Stimulated activated CD8-positive, alpha-beta memory T cell treated with anti-CD3 and anti-CD28 coated beads, Interleukin-15, amount 100 ng/mL, for 48 hours (primary cell): ENCODE results near the gene SAGE1.
"Not testable (repeated sequence)": the region's sequence is repeated elsewhere in the genome, so short reads cannot be mapped to it uniquely, and the experiment has no call there.

Experiments used
- DNase-seq, 2 donors: peaks; one replicate each; pipeline ENCODE4 v3.0.0-alpha.2; 2020; ENCODE audit warnings: low read depth in 2 of 2

Gene SAGE1, protein sequence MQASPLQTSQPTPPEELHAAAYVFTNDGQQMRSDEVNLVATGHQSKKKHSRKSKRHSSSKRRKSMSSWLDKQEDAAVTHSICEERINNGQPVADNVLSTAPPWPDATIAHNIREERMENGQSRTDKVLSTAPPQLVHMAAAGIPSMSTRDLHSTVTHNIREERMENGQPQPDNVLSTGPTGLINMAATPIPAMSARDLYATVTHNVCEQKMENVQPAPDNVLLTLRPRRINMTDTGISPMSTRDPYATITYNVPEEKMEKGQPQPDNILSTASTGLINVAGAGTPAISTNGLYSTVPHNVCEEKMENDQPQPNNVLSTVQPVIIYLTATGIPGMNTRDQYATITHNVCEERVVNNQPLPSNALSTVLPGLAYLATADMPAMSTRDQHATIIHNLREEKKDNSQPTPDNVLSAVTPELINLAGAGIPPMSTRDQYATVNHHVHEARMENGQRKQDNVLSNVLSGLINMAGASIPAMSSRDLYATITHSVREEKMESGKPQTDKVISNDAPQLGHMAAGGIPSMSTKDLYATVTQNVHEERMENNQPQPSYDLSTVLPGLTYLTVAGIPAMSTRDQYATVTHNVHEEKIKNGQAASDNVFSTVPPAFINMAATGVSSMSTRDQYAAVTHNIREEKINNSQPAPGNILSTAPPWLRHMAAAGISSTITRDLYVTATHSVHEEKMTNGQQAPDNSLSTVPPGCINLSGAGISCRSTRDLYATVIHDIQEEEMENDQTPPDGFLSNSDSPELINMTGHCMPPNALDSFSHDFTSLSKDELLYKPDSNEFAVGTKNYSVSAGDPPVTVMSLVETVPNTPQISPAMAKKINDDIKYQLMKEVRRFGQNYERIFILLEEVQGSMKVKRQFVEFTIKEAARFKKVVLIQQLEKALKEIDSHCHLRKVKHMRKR

GRCh38 chrX:135893294-135893817 lies at the start of gene SAGE1, which contains the start of gene CT45A10:
TSS of gene SAGE1 (plus strand) at chrX:135893716. CDS start at chrX:135896243, 2,527 bp downstream.
TSS of gene CT45A10 (minus strand) at chrX:135893444. CDS start at chrX:135885344, 8,100 bp downstream.
- no peak for DNase-seq

DNA sequence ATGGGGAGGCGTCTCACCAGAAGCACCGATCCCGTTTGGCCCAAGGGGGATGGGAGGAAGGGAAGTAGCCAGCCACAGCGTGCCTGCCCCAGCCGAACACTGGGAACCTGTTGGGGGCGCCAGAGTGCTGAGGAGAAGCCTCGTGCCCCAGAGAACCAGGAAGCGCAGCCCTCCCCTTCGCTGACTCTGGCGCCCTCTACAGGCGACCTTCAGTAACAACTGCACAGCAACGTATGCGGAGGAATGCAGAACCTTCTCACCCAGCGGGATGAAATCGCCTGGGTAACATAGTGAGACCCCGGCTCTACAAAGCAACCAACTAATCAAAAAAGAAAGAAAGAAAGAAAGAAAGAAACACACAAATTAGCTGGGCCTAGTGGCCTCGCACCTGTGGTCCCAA lies 39.1 kb upstream of the SAGE1 start, which contains the start of gene CT45A8:
TSS of gene CT45A8 (minus strand) at position 101 of the 400 bp plus-strand sequence. CDS start 3,755 bp downstream, outside the sequence.
- DNase-seq: not testable (repeated sequence)

DNA sequence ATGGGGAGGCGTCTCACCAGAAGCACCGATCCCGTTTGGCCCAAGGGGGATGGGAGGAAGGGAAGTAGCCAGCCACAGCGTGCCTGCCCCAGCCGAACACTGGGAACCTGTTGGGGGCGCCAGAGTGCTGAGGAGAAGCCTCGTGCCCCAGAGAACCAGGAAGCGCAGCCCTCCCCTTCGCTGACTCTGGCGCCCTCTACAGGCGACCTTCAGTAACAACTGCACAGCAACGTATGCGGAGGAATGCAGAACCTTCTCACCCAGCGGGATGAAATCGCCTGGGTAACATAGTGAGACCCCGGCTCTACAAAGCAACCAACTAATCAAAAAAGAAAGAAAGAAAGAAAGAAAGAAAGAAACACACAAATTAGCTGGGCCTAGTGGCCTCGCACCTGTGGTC lies 21.8 kb upstream of the SAGE1 start, which contains the start of gene CT45A9:
TSS of gene CT45A9 (minus strand) at position 101 of the 400 bp plus-strand sequence. CDS start 3,751 bp downstream, outside the sequence.
- not testable (repeated sequence) for DNase-seq

DNA sequence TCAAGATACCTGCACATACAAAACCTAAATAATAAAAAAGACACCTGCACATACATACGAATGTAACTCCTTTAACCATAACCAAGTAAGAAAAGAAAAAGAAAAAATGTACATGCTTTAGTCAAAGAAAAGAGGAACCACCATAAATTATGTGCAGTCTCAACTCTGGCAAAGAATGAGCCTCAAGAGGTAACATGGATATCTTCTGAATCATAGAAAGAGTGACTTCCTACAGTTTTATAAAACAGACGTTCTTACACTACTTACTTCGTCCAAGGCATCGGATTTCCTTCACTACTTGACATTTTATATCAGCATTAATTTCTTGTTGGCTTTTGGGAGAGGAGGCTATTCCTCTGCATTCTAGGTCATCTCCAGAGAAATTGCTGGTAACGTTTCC lies 10.8 kb upstream of the SAGE1 start:
- DNase-seq: not testable (repeated sequence)

- not testable (repeated sequence) for DNase-seq
Observed at GRCh38 chrX:135888230-135888629, 5.3 kb upstream of the SAGE1 start.

DNA sequence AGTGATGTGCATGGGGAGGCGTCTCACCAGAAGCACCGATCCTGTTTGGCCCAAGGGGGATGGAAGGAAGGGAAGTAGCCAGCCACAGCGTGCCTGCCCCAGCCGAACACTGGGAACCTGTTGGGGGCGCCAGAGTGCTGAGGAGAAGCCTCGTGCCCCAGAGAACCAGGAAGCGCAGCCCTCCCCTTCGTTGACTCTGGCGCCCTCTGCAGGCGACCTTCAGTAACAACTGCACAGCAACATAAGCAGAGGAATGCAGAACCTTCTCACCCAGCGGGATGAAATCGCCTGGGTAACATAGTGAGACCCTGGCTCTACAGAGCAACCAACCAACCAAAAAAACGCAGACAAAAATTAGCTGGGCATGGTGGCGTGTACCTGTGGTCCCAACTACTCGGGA lies 4.5 kb upstream of the SAGE1 start:
- DNase-seq: peak in 1 of 2 donors; percentile 12

GRCh38 chrX:135890087-135890585 lies 3.4 kb upstream of the SAGE1 start:
- no peak for DNase-seq

DNA sequence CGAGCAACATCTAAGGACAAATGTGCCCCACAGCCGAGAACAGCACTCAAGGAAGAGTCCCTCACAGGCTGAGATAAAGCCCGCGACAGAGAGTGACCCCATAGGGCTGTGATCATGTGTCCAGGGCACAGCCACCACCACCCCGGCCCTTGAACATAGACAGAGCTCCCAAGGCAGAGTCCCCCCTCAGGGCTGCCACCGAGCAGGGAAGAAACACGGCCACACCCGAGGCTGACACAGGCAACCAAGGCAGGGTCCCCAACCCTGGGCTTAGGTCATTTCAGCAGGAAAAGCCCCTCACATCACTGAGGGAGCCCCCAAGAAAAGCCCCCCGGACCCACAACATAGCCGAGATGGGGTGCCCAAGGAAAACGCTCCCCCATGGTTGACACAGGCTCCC lies 735 bp upstream of the SAGE1 start:
- no peak for DNase-seq

DNA sequence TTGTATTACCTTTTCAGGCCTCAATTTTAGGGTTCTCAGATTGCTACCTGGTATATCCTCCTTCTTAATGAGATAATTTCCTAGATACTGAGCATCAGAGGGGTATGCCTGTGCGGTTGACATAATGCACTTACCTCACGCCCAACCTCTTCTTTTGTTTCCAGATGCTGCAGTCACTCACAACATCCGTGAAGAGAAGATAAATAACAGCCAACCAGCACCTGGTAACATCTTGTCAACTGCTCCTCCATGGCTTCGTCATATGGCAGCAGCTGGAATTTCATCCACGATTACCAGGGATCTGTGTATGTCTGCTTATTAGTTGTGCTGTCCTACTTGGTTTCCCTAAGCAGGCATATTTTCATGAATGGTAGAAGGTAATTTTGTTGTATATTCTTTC lies 16.7 kb downstream of the SAGE1 start:
- no peak for DNase-seq

GRCh38 chrX:135914404-135914803 lies 20.9 kb downstream of the SAGE1 start:
- no peak for DNase-seq

GRCh38 chrX:135920516-135920915 lies 27.0 kb downstream of the SAGE1 start:
- not testable (repeated sequence) for DNase-seq

DNA sequence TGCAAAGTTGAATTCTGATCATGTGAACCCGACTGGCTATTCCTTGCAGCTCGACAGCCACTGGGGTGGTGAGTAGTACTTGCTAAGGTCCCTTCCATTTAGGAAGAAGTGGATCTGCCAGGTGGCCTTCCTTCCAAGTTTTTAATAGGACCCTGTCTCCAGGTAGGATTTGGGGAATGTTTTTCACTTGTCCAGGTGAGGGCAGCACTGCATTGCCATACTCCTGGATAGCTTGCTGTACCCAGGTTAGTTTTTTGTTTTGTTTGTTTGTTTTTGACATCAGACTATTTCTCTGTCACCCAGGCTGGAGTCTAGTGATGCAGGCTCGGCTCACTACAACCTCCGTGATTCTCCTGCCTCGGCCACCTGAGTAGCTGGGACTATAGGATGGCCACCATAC lies 29.8 kb downstream of the SAGE1 start:
- no peak for DNase-seq

DNA sequence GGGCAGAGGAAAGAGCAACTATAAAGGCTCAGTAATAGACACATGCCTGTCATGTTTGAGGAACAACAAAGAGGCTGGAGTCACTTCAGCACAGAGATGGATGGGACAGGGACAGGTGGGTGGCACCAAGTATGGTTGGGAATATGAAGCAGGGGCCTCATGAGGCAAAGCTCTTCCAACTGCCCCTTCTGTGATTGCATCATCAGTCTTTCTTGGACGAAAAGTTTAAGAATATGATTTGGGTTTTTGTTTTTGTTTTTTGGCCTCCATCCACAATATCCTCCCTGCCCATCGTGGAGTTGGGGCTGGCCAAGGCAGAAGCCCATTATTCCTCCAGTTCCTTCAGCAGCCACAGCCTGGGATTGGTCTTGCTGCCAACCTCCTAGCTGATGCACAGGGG lies 34.4 kb downstream of the SAGE1 start:
- DNase-seq: no peak

DNA sequence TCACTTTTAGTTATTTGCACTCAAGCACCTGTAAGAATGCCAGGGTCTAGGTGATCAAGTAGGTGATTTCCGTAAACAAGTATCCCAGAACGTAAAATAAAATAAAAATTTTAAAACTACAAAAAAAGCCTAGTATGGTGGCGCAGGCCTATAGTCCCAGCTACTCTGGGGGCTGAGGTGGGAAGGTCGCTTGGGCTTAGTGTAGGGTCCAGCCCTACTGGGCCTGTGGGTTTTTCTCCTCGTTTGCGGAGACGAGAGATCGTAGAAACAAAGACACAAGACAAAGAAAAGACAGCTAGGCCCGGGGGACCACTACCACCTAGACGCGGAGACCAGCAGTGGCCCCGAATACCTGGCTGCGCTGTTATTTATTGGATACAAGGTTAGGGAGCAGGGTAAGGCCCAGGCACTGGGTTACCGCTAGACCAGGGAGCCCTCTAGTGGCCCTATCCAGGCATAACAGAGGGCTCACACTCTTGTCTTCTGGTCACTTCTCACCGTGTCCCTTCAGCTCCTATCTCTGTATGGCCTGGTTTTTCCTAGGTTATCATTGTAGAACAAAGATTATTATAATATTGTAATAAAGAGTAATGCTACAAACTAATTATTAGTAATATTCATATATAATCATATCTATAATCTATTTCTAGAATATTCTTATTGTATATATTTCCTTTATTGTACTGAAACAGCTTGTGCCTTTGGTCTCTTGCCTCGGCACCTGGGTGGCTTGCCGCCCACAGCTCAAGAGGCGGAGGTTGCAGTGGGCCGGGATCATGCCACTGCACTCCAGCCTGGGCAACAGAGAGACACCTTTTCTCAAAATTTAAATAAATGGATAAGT lies 38.4 kb downstream of the SAGE1 start:
- DNase-seq: peak; percentile 3 to 19

DNA sequence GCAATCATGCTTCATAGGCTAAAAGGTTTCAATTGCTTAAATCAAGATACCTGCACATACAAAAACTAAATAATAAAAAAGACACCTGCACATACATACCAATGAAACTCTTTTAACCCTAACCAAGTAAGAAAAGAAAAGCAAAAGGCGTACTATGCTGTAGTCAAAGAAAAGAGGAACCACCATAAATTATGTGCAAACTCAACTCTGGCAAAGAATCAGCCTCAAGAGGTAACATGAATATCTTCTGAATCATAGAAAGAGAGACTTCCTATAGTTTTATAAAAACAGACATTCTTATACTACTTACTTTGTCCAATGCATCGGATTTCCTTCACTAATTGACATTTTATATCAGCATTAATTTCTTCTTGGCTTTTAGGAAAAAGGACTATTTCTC lies 51.0 kb downstream of the SAGE1 start:
- DNase-seq: no peak

GRCh38 chrX:135951291-135951690 lies 57.8 kb downstream of the SAGE1 start:
- no peak for DNase-seq
